Measurements from ENCODE around the gene ENKD1.

The ENKD1 gene

GRCh38 chr16:67664258-67664657 is 2.3 kb downstream of the ENKD1 start:
- no peak for TF ChIP-seq CTCF (IDR thresholded peaks at IDR 0.05; ENCODE audit: low read depth, low read length)
- DNase-seq (ENCODE audit: low read depth in 2 of 2) = no peak
- no peak overlapping the region for H3K4me3 ChIP-seq (replicated peaks in 1 of 2; ENCODE audit: low read depth in 2 of 2, low read length in 2 of 2)

GRCh38 chr16:67663877-67664222 is 2.7 kb downstream of the ENKD1 start:
- no peak for TF ChIP-seq CTCF (IDR thresholded peaks at IDR 0.05; ENCODE audit: low read depth, low read length)
- H3K4me3 ChIP-seq (replicated peaks in 1 of 2; ENCODE audit: low read depth in 2 of 2, low read length in 2 of 2) = no peak overlapping the region
- DNase-seq (ENCODE audit: low read depth in 2 of 2) = no peak

GRCh38 chr16:67663151-67663876 is 3.2 kb downstream of the ENKD1 start:
- no peak for DNase-seq (ENCODE audit: low read depth in 2 of 2)
- no peak overlapping the region for H3K4me3 ChIP-seq (replicated peaks in 1 of 2; ENCODE audit: low read depth in 2 of 2, low read length in 2 of 2)
- TF ChIP-seq CTCF (IDR thresholded peaks at IDR 0.05; ENCODE audit: low read depth, low read length) = peak; percentile 37

- DNase-seq (ENCODE audit: low read depth in 2 of 2) = no peak
- no peak for TF ChIP-seq CTCF (IDR thresholded peaks at IDR 0.05; ENCODE audit: low read depth, low read length)
- no peak overlapping the region for H3K4me3 ChIP-seq (replicated peaks in 1 of 2; ENCODE audit: low read depth in 2 of 2, low read length in 2 of 2)
These were observed 3.9 kb downstream of the ENKD1 start for GRCh38 chr16:67662653-67663010.

GRCh38 chr16:67661886-67662652 is 4.5 kb downstream of the ENKD1 start:
- H3K4me3 ChIP-seq (replicated peaks in 1 of 2; ENCODE audit: low read depth in 2 of 2, low read length in 2 of 2) = no peak overlapping the region

GRCh38 chr16:67661101-67661761 is 5.3 kb downstream of the ENKD1 start:
- DNase-seq (ENCODE audit: low read depth in 2 of 2) = peak in 1 of 2 donors; percentile 34
- TF ChIP-seq CTCF (IDR thresholded peaks at IDR 0.05; ENCODE audit: low read depth, low read length) = no peak
- peak overlapping the region; percentile 36 to 39 for H3K4me3 ChIP-seq (replicated peaks in 1 of 2; ENCODE audit: low read depth in 2 of 2, low read length in 2 of 2)

More at GRCh38 chr16:67661886-67662652, 4.5 kb downstream of the ENKD1 start:
- TF ChIP-seq CTCF (IDR thresholded peaks at IDR 0.05; ENCODE audit: low read depth, low read length) = no peak
- no peak for DNase-seq (ENCODE audit: low read depth in 2 of 2)

Data from cardiac fibroblast (primary cell).